Calu3 (cell line): ENCODE results near the gene SLC7A5. TPM values are rescaled to one million over a fixed set of nuclear protein-coding genes. Genes with fewer than 3 reads are reported as not detected.

Experiments used
- BruUV-seq: library from RNA; stranded (reverse); fragments of 400-500 nt; replicated peaks from 2 replicates; lab custom pipeline; 2021; lab: Mats Ljungman, UMichigan
- CTCF ChIA-PET: fragments of 300-600 bp; sonication (Branson Sonifier 250); formaldehyde crosslinking; loops from one replicate; lab custom pipeline; 2022; ENCODE audit warnings: antibody characterized with exemption; lab: Charles Lee
- DNase-seq: peaks from one replicate; pipeline ENCODE4 v3.0.0; 2022
- H3K27ac Mint-ChIP-seq: one replicate; pipeline ENCODE4 v1.8.0; 2022; ENCODE audit warnings: mixed read lengths; ENCODE audit not compliant: unreplicated experiment
- H3K27me3 Mint-ChIP-seq: one replicate; pipeline ENCODE4 v1.8.0; 2022; ENCODE audit warnings: mixed read lengths; ENCODE audit not compliant: unreplicated experiment
- H3K36me3 Mint-ChIP-seq: one replicate; pipeline ENCODE4 v1.8.0; 2022; ENCODE audit warnings: mild to moderate bottlenecking, moderate library complexity, mixed read lengths; ENCODE audit not compliant: insufficient read depth, unreplicated experiment
- H3K4me1 Mint-ChIP-seq: one replicate; pipeline ENCODE4 v1.8.0; 2022; ENCODE audit warnings: mild to moderate bottlenecking, low read depth, mixed read lengths; ENCODE audit not compliant: unreplicated experiment
- H3K4me3 Mint-ChIP-seq: one replicate; pipeline ENCODE4 v1.8.0; 2022; ENCODE audit warnings: mild to moderate bottlenecking, low read depth, moderate library complexity, mixed read lengths; ENCODE audit not compliant: unreplicated experiment
- H3K9me3 Mint-ChIP-seq: one replicate; pipeline ENCODE4 v1.8.0; 2022; ENCODE audit warnings: low read depth, mixed read lengths; ENCODE audit not compliant: unreplicated experiment
- CTCF ChIP-seq: fragments of 200-600 bp; IDR thresholded peaks from one replicate; pipeline ENCODE4 v1.8.0; 2022; ENCODE audit warnings: antibody characterized with exemption; ENCODE audit not compliant: unreplicated experiment
- intact Hi-C: fragments of 100-400 bp; cut with micrococcal nuclease; formaldehyde crosslinking; loops from one replicate; pipeline ENCODE4 v1.10.0; 2022; ENCODE audit not compliant: unreplicated experiment
- total RNA-seq: library from RNA; stranded (reverse); gene quantifications from 2 replicates; pipeline ENCODE4 v1.2.3, GENCODE V29; 2022

The SLC7A5 gene
- total RNA-seq, 1 experiment from 2014 or later = 501 TPM

GRCh38 chr16:87838643-87839541, 30.4 kb downstream of the SLC7A5 start:
- intact Hi-C loops = no loop called here
- no peak overlapping the region for H3K4me3 Mint-ChIP-seq
- H3K27me3 Mint-ChIP-seq = no peaks in the 10 kb centered on the region
- H3K36me3 Mint-ChIP-seq = peaks cover 98% of the 10 kb centered on the region
- CTCF ChIA-PET = no interaction called here
- BruUV-seq = no TSS peak
- TF ChIP-seq CTCF = no peak
- no peak overlapping the region for H3K27ac Mint-ChIP-seq
- no peak for DNase-seq
- no peaks in the 10 kb centered on the region for H3K9me3 Mint-ChIP-seq
- H3K4me1 Mint-ChIP-seq = no peaks in the 10 kb centered on the region

GRCh38 chr16:87837627-87838289, 31.5 kb downstream of the SLC7A5 start:
- intact Hi-C loops = no loop called here
- no peaks in the 10 kb centered on the region for H3K27me3 Mint-ChIP-seq
- no peak overlapping the region for H3K4me3 Mint-ChIP-seq
- H3K27ac Mint-ChIP-seq = no peak overlapping the region
- H3K9me3 Mint-ChIP-seq = no peaks in the 10 kb centered on the region
- H3K4me1 Mint-ChIP-seq = no peaks in the 10 kb centered on the region
- no TSS peak for BruUV-seq
- peaks cover 98% of the 10 kb centered on the region for H3K36me3 Mint-ChIP-seq
- CTCF ChIA-PET = interaction anchor here (0.7 kb wide), 1 partner anchor 149 kb away, joined by 10 read pairs; no protein-coding TSS in a partner anchor
- no peak for DNase-seq
- TF ChIP-seq CTCF = no peak

- Mint-ChIP-seq H3K27ac (no peak overlapping the region), H3K4me1 (no peaks in the 10 kb centered on the region), H3K36me3 (peaks cover 98% of the 10 kb centered on the region), H3K9me3 (no peaks in the 10 kb centered on the region), H3K27me3 (no peaks in the 10 kb centered on the region), H3K4me3 (no peak overlapping the region)
- no peak for TF ChIP-seq CTCF
- no TSS peak for BruUV-seq
- CTCF ChIA-PET = interaction anchor here (0.7 to 2.0 kb wide), 3 partner anchors 30 to 286 kb away, joined by 3 to 5 read pairs (median 4); no protein-coding TSS in a partner anchor
- intact Hi-C loops = no loop called here
- no peak for DNase-seq
These were observed 32.3 kb downstream of the SLC7A5 start for GRCh38 chr16:87836844-87837581.

- H3K4me3 Mint-ChIP-seq = no peak overlapping the region
- no TSS peak for BruUV-seq
- intact Hi-C loops = no loop called here
- no peak overlapping the region for H3K27ac Mint-ChIP-seq
- no peak for DNase-seq
- no peaks in the 10 kb centered on the region for H3K27me3 Mint-ChIP-seq
- peaks cover 98% of the 10 kb centered on the region for H3K36me3 Mint-ChIP-seq
- CTCF ChIA-PET = interaction anchor here (0.7 to 2.0 kb wide), 3 partner anchors 29 to 285 kb away, joined by 3 to 5 read pairs (median 4); no protein-coding TSS in a partner anchor
- no peaks in the 10 kb centered on the region for H3K4me1 Mint-ChIP-seq
- H3K9me3 Mint-ChIP-seq = no peaks in the 10 kb centered on the region
- TF ChIP-seq CTCF = no peak
These were observed 32.9 kb downstream of the SLC7A5 start for GRCh38 chr16:87836346-87836843.
